ENCODE data around the gene IGF2.

DNA sequence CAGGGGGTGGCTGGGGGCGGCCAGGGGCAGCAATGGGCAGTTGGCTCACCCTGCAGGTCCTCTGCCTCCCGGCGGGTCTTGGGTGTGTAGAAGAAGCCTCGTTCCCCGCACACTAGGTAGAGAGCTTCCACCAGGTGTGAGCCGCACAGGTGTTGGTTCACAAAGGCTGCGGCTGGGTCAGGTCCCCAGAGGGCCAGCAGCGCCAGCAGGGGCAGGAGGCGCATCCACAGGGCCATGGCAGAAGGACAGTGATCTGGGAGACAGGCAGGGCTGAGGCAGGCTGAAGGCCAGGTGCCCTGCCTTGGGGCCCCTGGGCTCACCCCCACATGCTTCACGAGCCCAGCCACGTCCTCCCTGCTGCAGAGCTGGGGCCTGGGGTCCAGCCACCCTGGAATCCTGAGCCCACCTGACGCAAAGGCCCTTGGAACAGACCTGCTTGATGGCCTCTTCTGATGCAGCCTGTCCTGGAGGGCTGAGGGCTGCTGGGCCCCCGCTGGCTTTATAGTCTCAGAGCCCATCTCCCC lies 21.6 kb upstream of the IGF2 start, which contains the start of gene INS:
- TF ChIP-seq, protein P1, sequence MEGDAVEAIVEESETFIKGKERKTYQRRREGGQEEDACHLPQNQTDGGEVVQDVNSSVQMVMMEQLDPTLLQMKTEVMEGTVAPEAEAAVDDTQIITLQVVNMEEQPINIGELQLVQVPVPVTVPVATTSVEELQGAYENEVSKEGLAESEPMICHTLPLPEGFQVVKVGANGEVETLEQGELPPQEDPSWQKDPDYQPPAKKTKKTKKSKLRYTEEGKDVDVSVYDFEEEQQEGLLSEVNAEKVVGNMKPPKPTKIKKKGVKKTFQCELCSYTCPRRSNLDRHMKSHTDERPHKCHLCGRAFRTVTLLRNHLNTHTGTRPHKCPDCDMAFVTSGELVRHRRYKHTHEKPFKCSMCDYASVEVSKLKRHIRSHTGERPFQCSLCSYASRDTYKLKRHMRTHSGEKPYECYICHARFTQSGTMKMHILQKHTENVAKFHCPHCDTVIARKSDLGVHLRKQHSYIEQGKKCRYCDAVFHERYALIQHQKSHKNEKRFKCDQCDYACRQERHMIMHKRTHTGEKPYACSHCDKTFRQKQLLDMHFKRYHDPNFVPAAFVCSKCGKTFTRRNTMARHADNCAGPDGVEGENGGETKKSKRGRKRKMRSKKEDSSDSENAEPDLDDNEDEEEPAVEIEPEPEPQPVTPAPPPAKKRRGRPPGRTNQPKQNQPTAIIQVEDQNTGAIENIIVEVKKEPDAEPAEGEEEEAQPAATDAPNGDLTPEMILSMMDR (IDR thresholded peaks at IDR 0.05): no peak
- no peak for TF ChIP-seq SIN3A (IDR thresholded peaks at IDR 0.05; ENCODE audit: borderline replicate concordance, insufficient read depth, low read depth, low read length)

All from Panc1 (cell line).